Stimulated activated naive B cell treated with anti-CD40 and anti-IgM and Interleukin-4, amounts not matched to agents 10 μg/mL and 1 μg/mL and 100 μg/mL, for 72 hours (primary cell): ENCODE data around the gene F7.

Source experiments
- ATAC-seq, 2 donors: fragments of 150-1000 bp; cut with Tn5 transposase; replicated peaks; 2 replicates each; pipeline ENCODE4 v1.10.0; 2021; ENCODE audit warnings: moderate library complexity in 1 of 2
- DNase-seq: peaks from one replicate; pipeline ENCODE4 v3.0.0; 2021
- H3K27ac Mint-ChIP-seq: one replicate; pipeline ENCODE4 v1.8.0; 2022; ENCODE audit warnings: mild to moderate bottlenecking, mixed read lengths
- H3K27me3 Mint-ChIP-seq, 2 donors: one replicate each; pipeline ENCODE4 v1.8.0; 2022; ENCODE audit warnings: mixed read lengths in 2 of 2
- H3K36me3 Mint-ChIP-seq, 2 donors: one replicate each; pipeline ENCODE4 v1.8.0; 2022; ENCODE audit warnings: mixed read lengths in 2 of 2, mild to moderate bottlenecking in 1 of 2
- H3K4me1 Mint-ChIP-seq, 2 donors: one replicate each; pipeline ENCODE4 v1.8.0; 2022; ENCODE audit warnings: mixed read lengths in 2 of 2, mild to moderate bottlenecking in 1 of 2
- H3K4me3 Mint-ChIP-seq, 2 donors: one replicate each; pipeline ENCODE4 v1.8.0; 2022; ENCODE audit warnings: mild to moderate bottlenecking in 2 of 2, mixed read lengths in 2 of 2, moderate library complexity in 1 of 2
- H3K9me3 Mint-ChIP-seq, 2 donors: one replicate each; pipeline ENCODE4 v1.8.0; 2022; ENCODE audit warnings: mixed read lengths in 2 of 2, mild to moderate bottlenecking in 1 of 2

The F7 gene

DNA sequence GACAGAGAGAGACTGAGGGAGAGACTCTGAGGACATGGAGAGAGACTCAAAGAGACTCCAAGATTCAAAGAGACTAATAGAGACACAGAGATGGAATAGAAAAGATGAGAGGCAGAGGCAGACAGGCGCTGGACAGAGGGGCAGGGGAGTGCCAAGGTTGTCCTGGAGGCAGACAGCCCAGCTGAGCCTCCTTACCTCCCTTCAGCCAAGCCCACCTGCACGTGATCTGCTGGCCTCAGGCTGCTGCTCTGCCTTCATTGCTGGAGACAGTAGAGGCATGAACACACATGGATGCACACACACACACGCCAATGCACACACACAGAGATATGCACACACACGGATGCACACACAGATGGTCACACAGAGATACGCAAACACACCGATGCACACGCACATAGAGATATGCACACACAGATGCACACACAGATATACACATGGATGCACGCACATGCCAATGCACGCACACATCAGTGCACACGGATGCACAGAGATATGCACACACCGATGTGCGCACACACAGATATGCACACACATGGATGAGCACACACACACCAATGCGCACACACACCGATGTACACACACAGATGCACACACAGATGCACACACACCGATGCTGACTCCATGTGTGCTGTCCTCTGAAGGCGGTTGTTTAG, 13.7 kb downstream of the F7 start:
- Mint-ChIP-seq H3K9me3 (no peaks in the 10 kb centered on the region), H3K4me1 (no peaks in the 10 kb centered on the region), H3K36me3 (no peaks in the 10 kb centered on the region), H3K4me3 (no peak overlapping the region), H3K27ac (no peak overlapping the region), H3K27me3 (peaks cover 8 to 9% of the 10 kb centered on the region in 2 donors)
- ATAC-seq (no peak), DNase-seq (no peak)

DNA sequence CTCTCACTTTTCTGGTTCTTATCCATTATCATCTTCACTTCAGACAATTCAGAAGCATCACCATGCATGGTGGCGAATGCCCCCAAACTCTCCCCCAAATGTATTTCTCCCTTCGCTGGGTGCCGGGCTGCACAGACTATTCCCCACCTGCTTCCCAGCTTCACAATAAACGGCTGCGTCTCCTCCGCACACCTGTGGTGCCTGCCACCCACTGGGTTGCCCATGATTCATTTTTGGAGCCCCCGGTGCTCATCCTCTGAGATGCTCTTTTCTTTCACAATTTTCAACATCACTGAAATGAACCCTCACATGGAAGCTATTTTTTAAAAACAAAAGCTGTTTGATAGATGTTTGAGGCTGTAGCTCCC, 14.2 kb downstream of the F7 start:
- Mint-ChIP-seq H3K4me1 (no peaks in the 10 kb centered on the region), H3K27ac (no peak overlapping the region), H3K27me3 (peaks cover 4 to 6% of the 10 kb centered on the region in 2 donors), H3K36me3 (no peaks in the 10 kb centered on the region), H3K9me3 (no peaks in the 10 kb centered on the region), H3K4me3 (no peak overlapping the region)
- no peak for ATAC-seq
- DNase-seq = no peak

DNA sequence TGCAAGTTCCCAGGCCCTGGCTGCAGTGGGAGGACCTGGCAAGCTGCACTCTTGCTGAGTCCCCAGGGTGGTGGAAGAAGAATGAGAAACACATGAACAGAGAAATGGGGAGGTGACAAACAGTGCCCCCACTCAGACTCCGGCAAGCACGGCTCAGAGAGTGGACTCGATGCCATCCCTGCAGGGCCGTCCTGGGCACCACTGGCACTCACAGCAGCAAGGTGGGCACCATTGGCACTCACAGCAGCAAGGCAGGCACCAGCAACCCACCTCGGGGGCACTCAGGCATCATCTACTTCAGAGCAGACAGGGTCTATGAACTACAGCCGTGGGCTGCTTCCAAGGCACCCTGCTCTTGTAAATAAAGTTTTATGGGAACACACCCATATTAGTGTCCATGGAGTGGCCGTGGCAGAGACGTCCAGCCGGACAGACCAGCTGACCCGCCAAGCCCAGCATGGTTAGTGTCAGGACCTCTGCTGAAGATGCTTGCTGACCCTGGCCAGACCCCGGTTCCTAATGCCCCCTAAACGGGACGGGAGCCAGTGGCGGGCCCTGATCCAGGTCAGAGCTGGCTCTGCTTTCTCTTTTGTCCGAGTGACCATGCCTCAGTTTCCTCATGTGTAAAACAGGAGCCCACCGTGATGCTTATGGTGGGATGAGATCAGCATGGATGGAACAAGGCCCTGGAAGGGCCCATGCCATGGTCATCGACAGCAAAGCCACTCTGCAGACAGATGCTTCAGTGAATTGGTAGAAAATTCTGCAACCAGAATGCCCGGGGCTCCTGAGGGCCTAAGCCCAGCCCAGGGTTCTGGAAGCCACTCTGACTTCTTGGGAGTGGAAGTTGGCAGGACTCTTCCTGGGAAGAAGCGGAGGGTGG, 14.9 kb downstream of the F7 start:
- Mint-ChIP-seq H3K9me3 (no peaks in the 10 kb centered on the region), H3K27me3 (peaks cover 4 to 9% of the 10 kb centered on the region in 2 donors), H3K27ac (no peak overlapping the region), H3K4me1 (no peaks in the 10 kb centered on the region), H3K36me3 (no peaks in the 10 kb centered on the region), H3K4me3 (no peak overlapping the region)
- ATAC-seq (no peak), DNase-seq (no peak)

DNA sequence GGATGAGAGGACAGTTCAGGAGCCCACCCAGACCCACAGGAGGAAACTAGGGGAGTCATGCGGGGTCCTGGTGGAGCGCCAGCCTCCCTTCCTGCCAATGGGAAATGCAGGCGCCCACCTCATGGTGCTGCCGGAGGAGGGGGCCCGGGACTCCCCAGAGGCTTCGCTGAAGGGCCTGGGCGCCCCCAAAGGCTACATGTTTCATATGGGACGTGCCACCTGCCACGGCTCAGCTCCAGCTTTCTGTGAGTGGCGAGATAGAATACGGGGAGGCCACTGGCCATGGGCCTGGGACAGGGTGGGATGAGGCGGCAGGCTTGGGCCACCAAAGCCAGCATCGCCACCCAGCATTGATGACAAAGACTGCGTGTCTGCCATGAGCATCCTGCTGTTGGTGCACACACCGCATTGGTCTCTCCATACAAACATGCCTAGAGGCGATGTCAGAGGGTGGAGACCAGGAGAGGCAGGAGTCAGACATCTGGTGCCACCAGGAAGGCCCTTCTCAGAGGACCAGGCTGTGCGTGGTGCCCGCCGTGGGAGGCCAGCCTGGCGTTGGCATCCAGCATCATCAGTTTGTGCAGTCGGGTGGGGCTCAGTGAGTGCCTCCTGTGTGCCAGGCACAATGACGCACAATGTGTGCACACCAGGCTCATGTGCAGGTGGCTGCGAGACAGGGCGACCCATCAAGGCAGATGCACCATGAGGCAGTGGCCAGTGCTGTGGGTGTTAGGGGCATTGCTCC, 15.8 kb downstream of the F7 start:
- H3K9me3 Mint-ChIP-seq = no peaks in the 10 kb centered on the region
- H3K36me3 Mint-ChIP-seq = no peaks in the 10 kb centered on the region
- peaks cover 12 to 17% of the 10 kb centered on the region in 2 donors for H3K27me3 Mint-ChIP-seq
- H3K4me3 Mint-ChIP-seq = no peak overlapping the region
- H3K27ac Mint-ChIP-seq = no peak overlapping the region
- no peaks in the 10 kb centered on the region for H3K4me1 Mint-ChIP-seq
- no peak for DNase-seq
- no peak for ATAC-seq

DNA sequence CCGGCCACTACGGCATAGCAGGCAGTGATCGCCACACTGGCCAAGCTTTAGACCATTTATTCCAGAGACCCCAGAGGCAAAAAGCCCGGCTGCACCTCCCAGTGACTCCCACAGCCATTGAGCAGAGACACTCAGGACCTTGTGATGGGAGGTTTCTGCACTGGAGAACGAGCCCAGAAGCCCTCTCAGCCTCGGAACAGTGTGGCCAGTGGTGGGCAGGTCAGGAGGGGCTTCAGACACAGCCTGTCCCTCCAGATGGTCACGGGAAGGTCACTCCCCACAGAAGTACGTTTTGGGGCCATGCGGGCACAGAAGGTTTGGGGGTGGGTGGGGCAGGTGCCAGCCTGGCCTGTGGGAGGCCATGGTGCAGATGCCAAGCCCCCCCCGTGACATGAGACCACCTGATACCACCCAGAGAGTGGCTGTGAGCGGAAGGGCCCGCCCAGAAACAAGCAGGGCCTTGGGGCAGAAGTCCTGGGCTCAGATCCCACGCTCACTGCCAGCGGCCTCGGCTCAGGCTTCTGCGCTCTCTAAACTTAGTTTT, 16.4 kb downstream of the F7 start:
- Mint-ChIP-seq H3K36me3 (no peaks in the 10 kb centered on the region), H3K9me3 (no peaks in the 10 kb centered on the region), H3K4me3 (no peak overlapping the region), H3K4me1 (no peaks in the 10 kb centered on the region), H3K27me3 (peaks cover 18 to 22% of the 10 kb centered on the region in 2 donors), H3K27ac (no peak overlapping the region)
- ATAC-seq (no peak), DNase-seq (no peak)

DNA sequence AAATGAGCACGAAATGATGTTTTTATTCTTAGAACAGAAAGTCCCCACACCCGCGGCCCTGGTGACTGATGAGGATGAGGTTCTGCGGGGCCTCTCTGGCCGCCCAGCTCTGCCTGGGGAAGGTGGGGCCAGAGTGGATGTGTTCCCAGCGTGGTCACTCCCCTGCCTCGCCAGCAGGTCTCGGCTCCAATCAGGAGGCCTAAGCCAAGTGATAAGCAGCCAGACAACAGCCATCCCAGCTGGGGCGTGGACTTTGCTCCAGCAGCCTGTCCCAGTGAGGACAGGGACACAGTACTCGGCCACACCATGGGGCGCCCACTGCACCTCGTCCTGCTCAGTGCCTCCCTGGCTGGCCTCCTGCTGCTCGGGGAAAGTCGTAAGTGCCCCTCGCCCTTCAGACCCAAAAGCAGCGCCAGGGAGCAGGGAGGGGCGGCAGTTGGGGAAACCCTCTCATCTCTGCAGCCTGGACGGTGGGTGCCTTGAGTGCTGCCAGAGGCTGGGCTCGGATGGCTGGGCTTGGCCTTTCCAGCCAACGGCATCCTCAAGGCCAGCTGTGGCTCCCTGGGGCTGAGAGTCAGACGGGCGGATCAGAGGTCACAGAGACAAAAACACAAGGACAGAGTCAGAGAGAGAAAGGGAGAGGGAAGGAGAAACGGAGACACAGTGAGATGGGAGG, 17.1 kb downstream of the F7 start, which contains the start of gene F10:
F10 (plus strand) TSS at position 250 of the 676 bp plus-strand sequence; CDS start at position 307, 57 bp downstream.
- Mint-ChIP-seq H3K4me1 (no peaks in the 10 kb centered on the region), H3K27ac (no peak within 1 kb of the TSS), H3K9me3 (no peaks in the 10 kb centered on the region), H3K36me3 (no peaks in the 10 kb centered on the region), H3K27me3 (peaks cover 25 to 28% of the 10 kb centered on the region in 2 donors), H3K4me3 (no peak within 1 kb of the TSS)
- ATAC-seq (no peak), DNase-seq (no peak)

DNA sequence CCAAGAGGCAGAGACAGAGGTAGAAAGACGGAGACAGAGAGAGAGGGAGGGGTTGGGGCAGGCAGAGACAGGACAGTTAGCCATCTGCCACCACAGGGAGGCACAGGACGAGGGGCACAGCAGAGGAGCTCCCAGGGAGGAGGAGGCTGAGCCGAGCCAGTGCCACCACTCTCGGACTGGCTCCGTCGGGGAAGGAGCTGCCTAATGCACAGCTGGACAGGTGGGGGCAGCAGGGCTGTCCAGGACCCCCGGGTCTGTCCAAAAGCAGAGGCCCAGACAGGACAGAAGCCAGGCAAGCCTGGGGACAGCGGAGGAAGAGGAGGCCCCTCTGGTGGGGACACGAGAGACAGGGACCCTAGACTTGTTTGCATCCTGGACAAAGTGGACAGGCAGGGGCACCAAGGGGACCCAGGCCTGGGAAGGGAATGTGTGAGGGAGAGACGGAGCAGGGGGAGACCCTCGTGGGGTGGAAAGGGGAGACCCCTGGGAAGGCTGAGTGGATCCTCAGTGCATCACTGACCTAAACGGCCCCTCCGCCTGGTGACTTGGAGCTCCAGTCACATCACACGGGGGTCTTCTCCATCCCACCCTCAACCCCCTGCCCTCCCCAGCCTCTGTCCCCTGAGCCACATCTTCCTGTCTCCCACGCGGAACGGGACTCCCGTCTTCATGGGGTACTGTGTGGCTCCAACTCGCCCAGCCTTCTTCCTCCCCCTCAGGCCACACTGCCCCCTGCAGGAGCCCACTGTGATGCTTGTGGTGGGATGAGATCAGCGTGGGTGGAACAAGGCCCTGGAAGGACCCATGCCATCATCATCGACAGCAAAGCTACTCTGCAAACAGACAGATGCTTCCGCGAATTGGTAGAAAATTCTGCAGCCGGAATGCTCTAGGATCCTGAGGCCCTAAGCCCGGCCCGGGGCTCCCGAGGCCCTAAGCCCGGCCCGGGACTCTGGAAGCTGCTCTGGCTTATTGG, 17.9 kb downstream of the F7 start:
- H3K9me3 Mint-ChIP-seq = no peaks in the 10 kb centered on the region
- no peak overlapping the region for H3K27ac Mint-ChIP-seq
- DNase-seq (no peak), ATAC-seq (peak in 1 of 2 donors; percentile 40)
- H3K36me3 Mint-ChIP-seq = no peaks in the 10 kb centered on the region
- H3K27me3 Mint-ChIP-seq = peaks cover 32 to 35% of the 10 kb centered on the region in 2 donors
- no peaks in the 10 kb centered on the region for H3K4me1 Mint-ChIP-seq
- H3K4me3 Mint-ChIP-seq = no peak overlapping the region

DNA sequence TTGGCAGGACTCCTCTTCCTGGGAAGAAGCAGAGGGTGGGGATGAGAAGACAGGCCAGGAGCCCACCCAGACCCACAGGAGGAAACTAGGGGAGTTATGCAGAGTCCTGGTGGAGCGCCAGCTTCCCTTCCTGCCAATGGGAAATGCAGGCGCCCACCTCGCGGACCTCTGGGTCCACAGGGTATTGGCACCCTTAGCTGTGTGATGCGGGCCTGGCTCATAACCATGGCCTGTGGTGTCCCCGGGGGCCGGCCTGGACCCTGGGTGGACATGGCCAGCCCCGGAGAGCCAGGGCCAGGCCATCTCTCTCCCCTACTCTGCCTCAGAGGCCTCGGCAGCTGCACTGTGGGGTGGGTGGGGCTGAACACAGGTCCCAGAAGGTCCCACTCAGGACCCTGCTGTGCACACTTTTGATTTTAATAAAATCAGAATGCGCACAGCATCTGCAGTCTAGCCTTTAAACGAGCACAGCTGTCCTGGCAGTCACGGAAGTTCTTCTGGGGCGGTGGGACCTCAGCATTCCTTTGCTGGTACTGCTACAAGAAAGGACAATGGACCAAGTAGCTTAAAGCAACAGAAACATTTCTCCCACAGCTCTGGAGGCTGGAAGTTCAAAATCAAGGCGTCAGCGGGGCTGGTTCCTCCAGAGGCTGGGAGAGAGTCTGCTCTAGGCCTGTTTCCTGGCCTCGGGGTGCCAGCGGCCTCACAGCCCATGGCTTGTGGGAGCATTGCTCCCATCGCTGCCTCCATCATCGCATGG, 18.8 kb downstream of the F7 start:
- no peak for DNase-seq
- ATAC-seq = no peak
- Mint-ChIP-seq H3K36me3 (no peaks in the 10 kb centered on the region), H3K27ac (no peak overlapping the region), H3K9me3 (no peaks in the 10 kb centered on the region), H3K27me3 (peaks cover 39 to 40% of the 10 kb centered on the region in 2 donors), H3K4me1 (peaks cover 1 to 4% of the 10 kb centered on the region in 2 donors), H3K4me3 (no peak overlapping the region)

DNA sequence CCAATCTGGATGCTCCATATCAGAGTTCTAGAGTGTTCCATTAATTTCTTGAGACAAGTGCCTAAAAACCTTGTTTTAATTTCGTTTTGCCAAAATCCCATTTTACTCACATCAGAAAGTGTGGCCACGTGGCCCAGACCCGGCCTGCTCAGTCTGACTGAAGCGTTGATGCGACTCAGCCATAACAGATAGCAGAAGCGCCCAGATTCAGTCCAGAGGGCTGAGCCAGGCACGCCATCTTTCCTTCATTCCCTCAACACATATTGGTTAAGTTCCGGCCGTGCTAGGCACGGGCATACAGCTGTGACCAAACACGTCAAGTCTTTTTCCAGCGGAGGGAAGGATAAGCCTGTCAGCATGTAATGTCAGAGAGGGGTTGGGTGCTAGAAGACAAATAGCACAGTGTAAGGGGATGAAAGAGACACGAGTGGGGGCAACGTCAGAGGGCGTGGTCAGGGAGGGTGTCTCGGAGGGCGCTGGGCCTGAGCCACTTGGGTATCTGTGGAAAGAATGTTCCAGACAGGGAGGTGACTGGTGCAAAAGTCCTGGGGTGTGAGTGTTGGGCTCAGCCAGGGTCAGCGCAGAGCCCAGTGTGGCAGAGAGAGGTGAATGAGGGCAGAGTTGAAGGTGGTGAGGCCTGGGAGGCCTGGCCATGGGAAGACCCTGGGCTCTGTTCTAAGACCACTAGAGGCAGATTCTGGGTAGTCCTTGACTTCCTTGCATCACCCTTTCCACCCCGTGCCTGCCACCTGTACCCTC, 20.1 kb downstream of the F7 start:
- ATAC-seq (no peak), DNase-seq (no peak)
- Mint-ChIP-seq H3K27me3 (peaks cover 45 to 49% of the 10 kb centered on the region in 2 donors), H3K4me3 (no peak overlapping the region), H3K27ac (no peak overlapping the region), H3K36me3 (no peaks in the 10 kb centered on the region), H3K4me1 (peaks cover 1 to 8% of the 10 kb centered on the region in 2 donors), H3K9me3 (no peaks in the 10 kb centered on the region)

DNA sequence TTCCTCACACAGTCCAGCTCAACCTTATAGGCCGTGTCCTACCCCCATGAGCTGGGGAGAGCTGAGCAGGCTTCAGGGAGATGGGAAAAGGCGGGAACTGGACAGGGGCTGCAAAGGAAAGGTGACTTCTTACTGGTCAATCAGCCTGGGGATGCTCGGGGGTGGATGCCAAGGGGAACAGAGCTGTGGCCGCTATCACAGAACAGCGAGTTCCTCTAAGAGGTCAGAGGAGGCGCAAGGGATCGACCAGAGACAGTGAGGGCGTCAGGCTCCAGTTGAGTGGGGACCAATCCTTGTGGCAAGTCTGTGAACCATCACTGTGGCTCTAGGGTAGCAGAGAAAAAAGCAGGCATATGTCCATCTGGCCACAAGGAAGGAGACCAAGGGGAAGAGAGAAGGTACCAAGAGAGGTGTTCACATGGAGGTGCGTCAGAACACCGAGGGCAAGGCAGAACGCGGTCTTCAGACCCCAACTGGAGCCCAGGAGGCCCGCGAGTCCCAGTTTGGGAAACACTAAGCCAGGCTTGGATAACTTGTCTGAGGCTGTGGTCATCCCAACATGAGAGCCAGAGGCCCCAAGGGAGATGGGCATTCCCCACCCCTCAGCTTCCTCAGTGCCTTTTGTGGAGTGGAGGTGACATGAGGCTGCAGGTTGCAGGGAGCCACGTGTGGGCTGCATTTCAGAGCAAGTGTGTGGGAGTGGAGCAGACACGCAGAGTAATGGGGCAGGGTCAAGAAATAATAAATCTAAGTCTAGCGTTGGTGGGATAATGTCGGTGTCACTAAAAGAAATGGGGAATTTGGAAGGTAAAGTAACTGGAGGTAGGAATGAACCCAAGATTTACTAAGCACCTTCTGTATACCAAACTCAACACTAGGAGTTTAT, 20.9 kb downstream of the F7 start:
- H3K4me1 Mint-ChIP-seq = peaks cover 1 to 8% of the 10 kb centered on the region in 2 donors
- ATAC-seq (no peak), DNase-seq (no peak)

DNA sequence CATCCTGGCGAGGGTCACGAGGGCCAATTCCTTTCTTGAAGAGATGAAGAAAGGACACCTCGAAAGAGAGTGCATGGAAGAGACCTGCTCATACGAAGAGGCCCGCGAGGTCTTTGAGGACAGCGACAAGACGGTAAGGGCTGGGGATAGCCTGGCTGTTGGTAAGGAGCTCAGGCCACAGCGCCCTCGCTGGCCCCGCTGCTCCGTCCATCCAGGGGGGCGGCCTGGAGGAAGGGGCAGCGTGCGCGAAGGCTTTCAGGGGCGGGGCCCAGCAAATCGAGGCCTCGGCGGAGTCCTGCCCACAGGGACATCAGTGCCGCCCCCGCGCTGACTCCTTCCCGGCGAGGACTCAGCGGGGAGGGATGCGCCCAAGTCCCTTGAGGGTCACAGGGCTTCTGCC, 23.9 kb downstream of the F7 start:
- H3K9me3 Mint-ChIP-seq = no peaks in the 10 kb centered on the region
- no peaks in the 10 kb centered on the region for H3K36me3 Mint-ChIP-seq
- ATAC-seq (no peak), DNase-seq (no peak)
- H3K4me3 Mint-ChIP-seq = peak overlapping the region in 1 of 2 donors; percentile 75
- peaks cover 39 to 58% of the 10 kb centered on the region in 2 donors for H3K27me3 Mint-ChIP-seq
- peaks cover 1 to 8% of the 10 kb centered on the region in 2 donors for H3K4me1 Mint-ChIP-seq
- no peak overlapping the region for H3K27ac Mint-ChIP-seq

More for the DNA sequence above, 20.9 kb downstream of the F7 start:
- Mint-ChIP-seq H3K4me3 (no peak overlapping the region), H3K36me3 (no peaks in the 10 kb centered on the region), H3K9me3 (no peaks in the 10 kb centered on the region), H3K27me3 (peaks cover 45 to 52% of the 10 kb centered on the region in 2 donors), H3K27ac (no peak overlapping the region)
